NB4 (cell line): Measurements from ENCODE around the gene PABPN1L.

Experiments used
- DNase-seq: peaks from one replicate; pipeline ENCODE4 v3.0.0; 2010; ENCODE audit warnings: low read depth
- H3K4me3 ChIP-seq: one replicate; pipeline ENCODE4 v1.5.1; 2011; ENCODE audit warnings: mild to moderate bottlenecking, low read depth, low read length, moderate library complexity
- CTCF ChIP-seq: IDR thresholded peaks from one replicate; pipeline ENCODE4 v1.5.1; 2012; ENCODE audit warnings: low read depth, low read length
- MAX ChIP-seq: IDR thresholded peaks from 2 replicates; pipeline ENCODE4 v1.6.1; 2011; ENCODE audit warnings: low read depth, low read length
- MYC ChIP-seq: IDR thresholded peaks from 2 replicates; pipeline ENCODE4 v1.6.1; 2011; ENCODE audit warnings: low read depth, low read length
- POLR2A ChIP-seq: IDR thresholded peaks from 2 replicates; pipeline ENCODE4 v1.6.1; 2011; ENCODE audit warnings: mild to moderate bottlenecking; ENCODE audit not compliant: insufficient read length; ENCODE audit errors: extremely low read depth

The PABPN1L gene

GRCh38 chr16:88841521-88842307 is 24.7 kb downstream of the PABPN1L start:
- H3K4me3 ChIP-seq: no peak overlapping the region
- TF ChIP-seq POLR2A (no peak), MYC (no peak), MAX (no peak), CTCF (no peak)
- DNase-seq: no peak

GRCh38 chr16:88840600-88841215 is 25.8 kb downstream of the PABPN1L start:
- DNase-seq: peak; percentile 84
- TF ChIP-seq MYC (no peak), POLR2A (no peak), MAX (no peak; the same call in 1 of the 2 replicates), CTCF (no peak)
- H3K4me3 ChIP-seq: peak overlapping the region; percentile 53

- peak overlapping the region; percentile 27 for H3K4me3 ChIP-seq
- DNase-seq: peak; percentile 100
- no peak for TF ChIP-seq CTCF
- TF ChIP-seq MYC: peak; percentile 88
- peak; percentile 54; the same call in 1 of the 2 replicates for TF ChIP-seq MAX
- TF ChIP-seq POLR2A: no peak
Measured at GRCh38 chr16:88839745-88840599, 26.5 kb downstream of the PABPN1L start.

- H3K4me3 ChIP-seq: no peak overlapping the region
- TF ChIP-seq CTCF: peak; percentile 18
- no peak for TF ChIP-seq MAX
- peak; percentile 64 for DNase-seq
Measured at GRCh38 chr16:88839026-88839529, 27.4 kb downstream of the PABPN1L start.

GRCh38 chr16:88838566-88838965 is 27.9 kb downstream of the PABPN1L start:
- TF ChIP-seq CTCF (no peak), POLR2A (no peak), MAX (no peak)
- H3K4me3 ChIP-seq: no peak overlapping the region
- DNase-seq: no peak
